ENCODE measurements around the gene EVA1B. TPM values are rescaled to one million over a fixed set of nuclear protein-coding genes. Genes with fewer than 3 reads are reported as not detected.

EVA1B gene
- total RNA-seq, 4 donors from 2014 or later, result 42.0 to 68.7 (median 53.7) TPM

DNA sequence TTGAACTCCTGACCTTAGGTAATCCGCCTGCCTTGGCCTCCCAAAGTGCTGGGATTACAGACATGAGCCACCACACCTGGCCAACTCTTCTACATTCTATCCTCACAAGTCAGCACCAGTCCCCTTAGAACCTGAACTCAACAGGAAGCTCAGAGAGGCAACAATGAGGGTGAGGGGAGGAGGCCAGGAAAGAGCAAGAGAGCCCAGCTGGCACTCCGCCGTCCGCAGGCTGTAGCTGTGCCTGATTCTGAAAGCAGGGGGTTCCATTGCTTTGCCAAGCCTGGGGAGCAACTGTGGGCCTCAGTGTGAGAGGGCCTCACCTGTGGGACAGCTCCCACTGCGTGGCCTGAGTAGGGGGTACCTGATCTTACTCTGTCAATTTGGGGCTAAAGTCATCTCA lies 43.6 kb upstream of the EVA1B start:
- Histone ChIP-seq H3K9me3 (no peaks in the 10 kb centered on the region), H3K4me3 (no peak overlapping the region), H3K27ac (peak overlapping the region in 1 of 4 donors; percentile 24), H3K27me3 (no peaks in the 10 kb centered on the region), H3K36me3 (peaks cover 0 to 21% of the 10 kb centered on the region in 2 donors), H3K4me1 (peaks cover 0 to 56% (median 31%) of the 10 kb centered on the region in 3 donors)
- 80 to 82% methylated on average over 1 to 4 of the region's 5 CpGs for WGBS, 2 donors (ENCODE audit: low coverage in 1 of 2)
- TF ChIP-seq EP300 (IDR thresholded peaks at IDR 0.05) (no peak), POLR2A (IDR thresholded peaks at IDR 0.05) (no peak), POLR2AphosphoS5 (IDR thresholded peaks at IDR 0.05) (no peak)
- TF ChIP-seq, protein P1, sequence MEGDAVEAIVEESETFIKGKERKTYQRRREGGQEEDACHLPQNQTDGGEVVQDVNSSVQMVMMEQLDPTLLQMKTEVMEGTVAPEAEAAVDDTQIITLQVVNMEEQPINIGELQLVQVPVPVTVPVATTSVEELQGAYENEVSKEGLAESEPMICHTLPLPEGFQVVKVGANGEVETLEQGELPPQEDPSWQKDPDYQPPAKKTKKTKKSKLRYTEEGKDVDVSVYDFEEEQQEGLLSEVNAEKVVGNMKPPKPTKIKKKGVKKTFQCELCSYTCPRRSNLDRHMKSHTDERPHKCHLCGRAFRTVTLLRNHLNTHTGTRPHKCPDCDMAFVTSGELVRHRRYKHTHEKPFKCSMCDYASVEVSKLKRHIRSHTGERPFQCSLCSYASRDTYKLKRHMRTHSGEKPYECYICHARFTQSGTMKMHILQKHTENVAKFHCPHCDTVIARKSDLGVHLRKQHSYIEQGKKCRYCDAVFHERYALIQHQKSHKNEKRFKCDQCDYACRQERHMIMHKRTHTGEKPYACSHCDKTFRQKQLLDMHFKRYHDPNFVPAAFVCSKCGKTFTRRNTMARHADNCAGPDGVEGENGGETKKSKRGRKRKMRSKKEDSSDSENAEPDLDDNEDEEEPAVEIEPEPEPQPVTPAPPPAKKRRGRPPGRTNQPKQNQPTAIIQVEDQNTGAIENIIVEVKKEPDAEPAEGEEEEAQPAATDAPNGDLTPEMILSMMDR (IDR thresholded peaks at IDR 0.05), result no peak
- ATAC-seq, result no peak

DNA sequence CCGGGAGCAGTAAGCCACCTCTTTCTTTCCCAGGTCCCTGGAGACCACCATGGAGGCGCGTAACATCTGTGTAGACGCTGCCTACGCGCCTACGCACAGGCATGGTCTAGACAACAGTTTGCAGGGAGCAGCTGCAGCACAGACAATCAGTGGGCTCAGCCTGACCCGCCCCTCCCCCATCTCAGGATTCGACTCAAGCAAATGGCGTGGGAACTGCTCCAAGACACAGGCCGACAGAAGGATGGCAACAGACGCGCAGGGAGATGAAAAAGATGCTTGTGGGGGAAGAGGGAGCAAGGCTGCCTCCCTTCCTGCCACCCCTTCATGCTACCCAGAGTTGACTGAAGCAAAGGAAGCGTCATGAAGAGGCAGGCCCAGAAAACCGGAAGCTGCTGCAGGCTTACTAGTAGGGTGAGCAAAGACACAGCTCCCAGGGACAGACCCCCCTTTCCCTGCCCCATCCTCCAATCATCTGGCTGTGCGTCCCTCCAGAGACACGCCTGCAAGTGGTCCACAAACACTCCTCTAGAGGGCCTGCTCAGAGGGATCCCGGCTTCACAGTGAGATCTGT lies 42.7 kb upstream of the EVA1B start:
- Histone ChIP-seq H3K4me3 (no peak overlapping the region), H3K9me3 (no peaks in the 10 kb centered on the region), H3K4me1 (peaks cover 0 to 47% (median 25%) of the 10 kb centered on the region in 3 donors), H3K27ac (peak overlapping the region in 3 of 4 donors; percentile 36 to 58 (median 53)), H3K27me3 (no peaks in the 10 kb centered on the region), H3K36me3 (peaks cover 0 to 30% of the 10 kb centered on the region in 2 donors)
- TF ChIP-seq EP300 (IDR thresholded peaks at IDR 0.05) (no peak), POLR2A (IDR thresholded peaks at IDR 0.05) (no peak), POLR2AphosphoS5 (IDR thresholded peaks at IDR 0.05) (no peak)
- TF ChIP-seq, protein P1 (IDR thresholded peaks at IDR 0.05), result no peak
- 38% methylated on average over 8 of the region's 18 CpGs; no CpG with 5 or more reads in 1 of the 2 donors for WGBS, 2 donors (ENCODE audit: low coverage in 1 of 2)
- peak; percentile 19 for ATAC-seq

DNA sequence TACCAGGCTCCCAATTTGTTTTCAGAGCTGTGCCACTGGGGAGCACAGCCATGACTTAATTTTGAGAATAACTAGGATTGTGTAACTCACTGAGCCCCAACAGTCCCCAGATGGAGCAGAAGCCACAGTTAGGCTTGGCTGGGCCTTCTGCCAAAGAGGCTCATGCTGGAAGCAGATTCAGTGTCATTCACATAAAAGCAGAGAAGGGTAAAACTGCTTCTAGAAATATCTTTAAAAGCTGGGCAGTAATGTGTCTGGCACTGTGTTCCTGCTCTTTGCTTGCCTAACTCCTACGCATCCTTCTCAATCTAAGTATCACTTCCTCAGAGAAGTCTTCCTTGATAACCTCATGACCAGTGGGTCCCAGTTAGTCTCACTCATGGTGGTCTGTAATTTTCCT lies 41.9 kb upstream of the EVA1B start:
- Histone ChIP-seq H3K9me3 (no peaks in the 10 kb centered on the region), H3K4me1 (peaks cover 0 to 44% (median 25%) of the 10 kb centered on the region in 3 donors), H3K27ac (peak overlapping the region in 3 of 4 donors; percentile 36 to 58 (median 53)), H3K4me3 (no peak overlapping the region), H3K27me3 (no peaks in the 10 kb centered on the region), H3K36me3 (peaks cover 0 to 36% of the 10 kb centered on the region in 2 donors)
- ATAC-seq, result peak; percentile 26
- WGBS, 2 donors (ENCODE audit: low coverage in 1 of 2), result 60 to 89% methylated on average over 1 of the region's 1 CpG
- TF ChIP-seq EP300 (IDR thresholded peaks at IDR 0.05) (no peak), POLR2AphosphoS5 (IDR thresholded peaks at IDR 0.05) (no peak), POLR2A (IDR thresholded peaks at IDR 0.05) (no peak)
- TF ChIP-seq, protein P1 (IDR thresholded peaks at IDR 0.05), result no peak

DNA sequence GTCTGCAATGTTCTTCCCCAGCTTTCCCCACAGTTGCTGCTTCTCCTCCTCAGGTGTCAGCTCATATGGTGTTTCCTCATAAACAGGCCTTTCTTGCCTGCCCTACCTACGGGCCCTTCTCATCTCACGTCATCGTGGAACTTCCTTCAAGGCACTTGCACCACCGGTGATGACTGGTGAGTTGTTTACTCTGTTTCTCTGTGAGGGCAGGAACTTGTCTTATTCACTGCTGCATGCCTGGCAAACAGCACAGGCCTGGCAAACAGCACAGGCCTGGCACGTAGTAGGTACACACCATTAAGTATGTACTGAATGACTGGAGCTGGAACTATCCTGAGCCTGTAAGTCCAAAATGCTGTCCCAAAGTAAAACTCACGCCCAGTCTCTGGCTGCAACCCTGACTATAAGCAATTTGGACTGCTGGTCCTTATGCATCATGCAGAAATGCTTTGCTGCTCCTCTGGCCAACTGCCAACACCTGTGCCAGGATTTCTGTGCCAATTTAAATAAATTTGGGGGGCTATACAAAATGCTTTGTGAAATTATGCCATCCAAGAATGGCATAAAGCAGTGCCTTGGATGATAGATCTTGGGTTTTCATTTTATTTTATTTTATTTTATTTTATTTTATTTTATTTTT lies 36.6 kb upstream of the EVA1B start:
- no peak for ATAC-seq
- TF ChIP-seq EP300 (IDR thresholded peaks at IDR 0.05), result no peak
- TF ChIP-seq, protein P1 (IDR thresholded peaks at IDR 0.05), result no peak
- TF ChIP-seq POLR2AphosphoS5 (IDR thresholded peaks at IDR 0.05), result no peak
- no peak for TF ChIP-seq POLR2A (IDR thresholded peaks at IDR 0.05)
- Histone ChIP-seq H3K27me3 (no peaks in the 10 kb centered on the region), H3K4me3 (no peak overlapping the region), H3K36me3 (peaks cover 0 to 78% of the 10 kb centered on the region in 2 donors), H3K9me3 (no peaks in the 10 kb centered on the region), H3K4me1 (peaks cover 0 to 10% (median under 1%) of the 10 kb centered on the region in 3 donors), H3K27ac (no peak overlapping the region)
- WGBS, 2 donors (ENCODE audit: low coverage in 1 of 2), result 57 to 70% methylated on average over 2 to 5 of the region's 6 CpGs

DNA sequence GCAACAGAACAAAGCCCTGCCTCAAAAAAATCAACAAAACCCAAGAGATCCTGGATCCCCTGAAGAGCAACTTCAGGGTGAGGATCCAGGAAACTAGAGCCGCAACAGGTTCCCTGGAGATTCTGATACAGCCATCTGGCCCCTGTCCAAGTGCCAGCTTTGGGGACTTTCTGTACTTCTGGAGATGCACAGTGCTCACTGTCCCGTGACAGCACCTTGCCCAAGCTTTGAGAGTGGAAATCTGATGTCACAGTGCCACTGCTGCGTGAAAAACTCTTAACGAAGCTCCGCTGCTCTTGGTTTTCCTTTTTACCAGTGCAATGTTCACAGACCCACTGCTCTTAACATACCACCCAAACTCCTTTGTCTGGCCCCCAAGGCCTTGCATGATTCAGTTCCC lies 35.9 kb upstream of the EVA1B start:
- 92 to 98% methylated on average over 5 of the region's 5 CpGs for WGBS, 2 donors (ENCODE audit: low coverage in 1 of 2)
- Histone ChIP-seq H3K4me1 (peaks cover 0 to 8% (median 0%) of the 10 kb centered on the region in 3 donors), H3K9me3 (no peaks in the 10 kb centered on the region), H3K27me3 (no peaks in the 10 kb centered on the region), H3K4me3 (no peak overlapping the region), H3K27ac (no peak overlapping the region), H3K36me3 (peaks cover 0 to 85% of the 10 kb centered on the region in 2 donors)
- ATAC-seq, result no peak
- TF ChIP-seq POLR2AphosphoS5 (IDR thresholded peaks at IDR 0.05), result no peak
- no peak for TF ChIP-seq EP300 (IDR thresholded peaks at IDR 0.05)
- TF ChIP-seq, protein P1 (IDR thresholded peaks at IDR 0.05), result no peak
- no peak for TF ChIP-seq POLR2A (IDR thresholded peaks at IDR 0.05)

Measured in gastroesophageal sphincter (tissue), 4 donors.